WTC11 (cell line): ENCODE data around the gene GGCT. TPM values are rescaled to one million over a fixed set of nuclear protein-coding genes. Genes with fewer than 3 reads are reported as not detected.
A peak's percentile ranks its signal among the peaks of the same experiment; 100 is the strongest.

Experiments
- AR ChIP-seq: fragments of 250-450 bp; sonication (Bioruptor Pico); IDR thresholded peaks from 2 replicates; pipeline ENCODE4 v1.9.0; 2021; ENCODE audit warnings: mild to moderate bottlenecking
- CDX4 ChIP-seq: fragments of 250-450 bp; sonication (Bioruptor Pico); IDR thresholded peaks from 2 replicates; pipeline ENCODE4 v1.9.0; 2021; ENCODE audit warnings: moderate library complexity, mild to moderate bottlenecking, inconsistent platforms, borderline replicate concordance
- CREB1 ChIP-seq: sonication (generic); formaldehyde crosslinking; IDR thresholded peaks from 2 replicates; pipeline ENCODE4 v1.8.0; 2023; ENCODE audit warnings: mild to moderate bottlenecking, missing genetic modification reagents
- CREM ChIP-seq: sonication (generic); formaldehyde crosslinking; IDR thresholded peaks from 2 replicates; pipeline ENCODE4 v1.8.1; 2022; ENCODE audit warnings: mild to moderate bottlenecking, missing genetic modification reagents, moderate library complexity
- CTCF ChIP-seq: fragments of 200-600 bp; IDR thresholded peaks from 2 replicates; pipeline ENCODE4 v1.8.0; 2022; ENCODE audit warnings: antibody characterized with exemption
- E2F4 ChIP-seq: sonication (generic); formaldehyde crosslinking; IDR thresholded peaks from 2 replicates; pipeline ENCODE4 v1.8.1; 2022; ENCODE audit warnings: low read depth, mild to moderate bottlenecking, moderate library complexity, missing genetic modification reagents, borderline replicate concordance
- E2F5 ChIP-seq: sonication (generic); formaldehyde crosslinking; IDR thresholded peaks from 2 replicates; pipeline ENCODE4 v1.8.1; 2022; ENCODE audit warnings: mild to moderate bottlenecking, moderate library complexity, missing genetic modification reagents
- ETV6 ChIP-seq: sonication (generic); formaldehyde crosslinking; IDR thresholded peaks from 2 replicates; pipeline ENCODE4 v1.8.1; 2022; ENCODE audit warnings: mild to moderate bottlenecking, missing genetic modification reagents
- FOXP4 ChIP-seq: sonication (generic); formaldehyde crosslinking; IDR thresholded peaks from 2 replicates; pipeline ENCODE4 v1.8.0; 2022; ENCODE audit warnings: mild to moderate bottlenecking, missing genetic modification reagents
- JUN ChIP-seq: sonication (generic); formaldehyde crosslinking; IDR thresholded peaks from 2 replicates; pipeline ENCODE4 v1.8.0; 2023; ENCODE audit warnings: mild to moderate bottlenecking, missing genetic modification reagents
- KAT7 ChIP-seq: sonication (generic); formaldehyde crosslinking; IDR thresholded peaks from 2 replicates; pipeline ENCODE4 v1.8.1; 2023; ENCODE audit warnings: missing genetic modification reagents, mild to moderate bottlenecking, borderline replicate concordance
- NFATC4 ChIP-seq: fragments of 250-450 bp; sonication (Bioruptor Pico); IDR thresholded peaks from 2 replicates; pipeline ENCODE4 v1.9.0; 2021; ENCODE audit warnings: mild to moderate bottlenecking
- PRDM15 ChIP-seq: sonication (generic); formaldehyde crosslinking; IDR thresholded peaks from 2 replicates; pipeline ENCODE4 v1.8.0; 2022; ENCODE audit warnings: missing genetic modification reagents
- RORB ChIP-seq: fragments of 250-450 bp; sonication (Bioruptor Pico); IDR thresholded peaks from 2 replicates; pipeline ENCODE4 v1.9.0; 2021; ENCODE audit warnings: mild to moderate bottlenecking
- SMAD4 ChIP-seq: sonication (generic); formaldehyde crosslinking; IDR thresholded peaks from 2 replicates; pipeline ENCODE4 v1.8.0; 2022; ENCODE audit warnings: mild to moderate bottlenecking, missing genetic modification reagents
- SOX15 ChIP-seq: fragments of 250-450 bp; sonication (Bioruptor Pico); IDR thresholded peaks from 2 replicates; pipeline ENCODE4 v1.9.0; 2021; ENCODE audit warnings: mild to moderate bottlenecking
- SP1 ChIP-seq: sonication (generic); formaldehyde crosslinking; conservative IDR thresholded peaks from 2 replicates; pipeline ENCODE4 v1.8.1; 2022; ENCODE audit warnings: missing genetic modification reagents
- TEAD1 ChIP-seq: sonication (generic); formaldehyde crosslinking; IDR thresholded peaks from 2 replicates; pipeline ENCODE4 v1.8.0; 2022; ENCODE audit warnings: mild to moderate bottlenecking, missing genetic modification reagents
- TEAD4 ChIP-seq: sonication (generic); formaldehyde crosslinking; IDR thresholded peaks from 2 replicates; pipeline ENCODE4 v1.8.0; 2022; ENCODE audit warnings: mild to moderate bottlenecking, missing genetic modification reagents
- USF2 ChIP-seq: sonication (generic); formaldehyde crosslinking; IDR thresholded peaks from 2 replicates; pipeline ENCODE4 v1.8.1; 2023; ENCODE audit warnings: mild to moderate bottlenecking, missing genetic modification reagents, moderate library complexity
- ZBTB21 ChIP-seq: sonication (generic); formaldehyde crosslinking; IDR thresholded peaks from 2 replicates; pipeline ENCODE4 v1.8.1; 2023; ENCODE audit warnings: mild to moderate bottlenecking, missing genetic modification reagents, borderline replicate concordance
- ZNF232 ChIP-seq: sonication (generic); formaldehyde crosslinking; IDR thresholded peaks from 2 replicates; pipeline ENCODE4 v1.8.0; 2022; ENCODE audit warnings: mild to moderate bottlenecking, missing genetic modification reagents
- total RNA-seq: library from RNA; stranded (reverse); gene quantifications from 3 replicates; pipeline ENCODE4 v1.2.3, GENCODE V29; 2021

Gene GGCT
- total RNA-seq, 1 experiment from 2014 or later, result 95.4 TPM

- TF ChIP-seq USF2 (CRISPR knock-in tag), result no peak
- no peak for TF ChIP-seq TEAD4 (CRISPR knock-in tag)
- peak; percentile 66 for TF ChIP-seq PRDM15 (CRISPR knock-in tag)
- TF ChIP-seq SMAD4, result no peak
- no peak for TF ChIP-seq ZBTB21
- peak; percentile 69 for TF ChIP-seq CREM
- peak; percentile 37; the same call in 1 of the 2 replicates for TF ChIP-seq ZNF232 (CRISPR knock-in tag)
- 0 out of 2 replicates have a peak, but pooled peaks have one; percentile 39 for TF ChIP-seq JUN (CRISPR knock-in tag)
- TF ChIP-seq AR (CRISPR knock-in tag), result no peak
- no peak for TF ChIP-seq RORB
- no peak for TF ChIP-seq CTCF
- no peak for TF ChIP-seq E2F4 (CRISPR knock-in tag)
- TF ChIP-seq ETV6 (CRISPR knock-in tag), result peak; percentile 76
- TF ChIP-seq E2F5 (CRISPR knock-in tag), result peak; percentile 90
- no peak for TF ChIP-seq SOX15 (CRISPR knock-in tag)
- TF ChIP-seq TEAD1 (CRISPR knock-in tag), result no peak; the same call in 1 of the 2 replicates
- TF ChIP-seq NFATC4 (CRISPR knock-in tag), result no peak
- peak; percentile 77; the same call in 1 of the 2 replicates for TF ChIP-seq FOXP4
- TF ChIP-seq CDX4, result no peak
- TF ChIP-seq KAT7, result peak; percentile 95
- 0 out of 2 replicates have a peak, but pooled peaks have one; percentile 25 for TF ChIP-seq CREB1 (CRISPR knock-in tag)
- peak; percentile 75 for TF ChIP-seq SP1 (CRISPR knock-in tag)
Observed at GRCh38 chr7:30478349-30479201, 26.1 kb downstream of the GGCT start, which contains the start of gene NOD1 (continued).
